Stimulated activated CD8-positive, alpha-beta memory T cell treated with anti-CD3 and anti-CD28 coated beads, Interleukin-12 subunit alpha, Interleukin-12 subunit beta, amount 100 ng/mL, for 4 hours (primary cell): ENCODE data around the gene RUBCNL.

ENCODE experiments used
- DNase-seq: peaks from one replicate; pipeline ENCODE4 v3.0.0-alpha.2; 2020; ENCODE audit warnings: low read depth

Gene RUBCNL

DNA sequence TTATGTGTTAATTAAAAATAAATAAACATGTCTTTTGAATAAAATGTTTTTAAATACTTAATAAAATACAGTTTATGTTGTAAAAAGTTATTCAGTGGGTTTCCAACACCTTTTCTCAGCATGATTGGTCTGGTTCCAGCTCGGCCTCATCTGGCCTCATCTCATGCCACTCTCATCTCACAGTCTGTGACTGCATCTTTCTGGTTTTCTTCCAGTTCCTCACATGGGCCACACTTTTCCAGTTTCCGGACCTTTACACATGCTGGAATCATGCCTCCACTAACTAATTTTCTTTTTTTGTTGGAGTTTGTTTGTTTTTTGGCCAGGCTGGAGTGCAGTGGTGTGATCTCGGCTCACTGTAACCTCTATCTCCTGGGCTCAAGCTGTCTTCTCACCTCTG lies 82.5 kb downstream of the RUBCNL start:
- no peak for DNase-seq

DNA sequence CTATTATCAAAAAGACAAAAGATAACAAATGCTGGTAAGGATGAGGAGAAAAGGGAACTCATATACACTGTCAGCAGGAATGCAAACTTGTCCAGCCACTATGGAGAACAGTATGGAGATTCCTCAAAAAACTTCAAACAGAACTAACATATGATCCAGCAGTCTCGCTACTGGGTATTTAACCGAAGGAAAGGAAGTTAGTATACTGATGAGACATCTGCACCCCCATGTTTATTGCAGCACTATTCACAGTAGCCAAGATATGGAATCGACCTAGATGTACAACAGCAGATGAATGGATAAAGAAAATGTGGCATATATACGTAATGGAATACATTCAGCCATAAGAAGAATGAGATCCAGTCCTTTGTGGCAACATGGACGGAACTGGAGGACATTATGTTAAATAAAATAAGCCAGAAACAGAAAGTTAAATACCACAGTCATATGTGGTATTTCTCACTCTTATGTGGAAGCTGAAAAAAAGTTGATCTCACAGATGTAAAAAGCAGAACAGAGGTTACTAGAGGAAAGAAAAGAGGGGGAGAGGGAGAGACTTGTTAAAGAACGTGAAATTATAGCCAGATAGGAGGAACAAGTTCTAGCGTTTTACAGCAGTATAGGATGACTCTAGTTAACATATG lies 83.2 kb downstream of the RUBCNL start:
- DNase-seq = no peak

DNA sequence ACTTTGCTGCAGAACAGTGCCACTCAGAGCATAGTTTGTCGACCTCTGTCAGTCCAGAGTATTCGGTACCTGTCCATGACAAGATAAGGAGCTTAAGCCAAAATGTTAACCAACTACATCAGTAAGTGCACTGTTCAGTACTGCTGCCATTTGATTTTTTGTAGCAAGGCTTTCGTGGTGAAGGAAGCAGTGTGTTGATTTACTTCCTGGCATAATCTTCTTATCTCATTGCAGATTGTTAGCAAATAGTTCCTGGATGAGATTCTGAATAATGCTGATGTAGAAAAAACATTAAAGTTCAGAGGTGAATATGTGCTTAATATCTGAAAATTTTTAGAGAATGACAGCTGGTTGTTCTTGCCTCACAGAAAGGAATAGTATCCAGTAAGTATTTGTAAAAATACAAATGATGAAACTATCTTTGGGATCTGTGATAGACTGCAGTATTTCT lies 89.7 kb downstream of the RUBCNL start:
- no peak for DNase-seq

DNA sequence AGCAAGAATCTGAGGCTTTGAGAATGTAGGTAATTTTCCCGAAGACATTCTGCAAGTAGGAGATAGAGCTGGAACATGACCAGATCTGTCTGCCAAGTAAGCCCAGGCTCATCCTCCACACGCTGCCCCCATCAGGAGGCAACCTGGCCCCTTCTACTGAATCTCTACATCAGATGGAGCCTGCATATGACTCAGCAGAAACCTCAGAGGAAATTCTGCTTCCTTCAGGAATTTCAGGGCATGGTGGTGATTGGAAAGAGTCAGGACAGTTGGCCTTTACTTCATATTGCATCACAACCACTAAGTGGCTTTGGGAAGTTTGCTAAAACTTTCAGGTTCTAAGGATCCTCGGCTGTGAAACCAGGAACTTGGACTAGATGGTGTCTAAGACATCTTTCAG lies 90.1 kb downstream of the RUBCNL start:
- no peak for DNase-seq

DNA sequence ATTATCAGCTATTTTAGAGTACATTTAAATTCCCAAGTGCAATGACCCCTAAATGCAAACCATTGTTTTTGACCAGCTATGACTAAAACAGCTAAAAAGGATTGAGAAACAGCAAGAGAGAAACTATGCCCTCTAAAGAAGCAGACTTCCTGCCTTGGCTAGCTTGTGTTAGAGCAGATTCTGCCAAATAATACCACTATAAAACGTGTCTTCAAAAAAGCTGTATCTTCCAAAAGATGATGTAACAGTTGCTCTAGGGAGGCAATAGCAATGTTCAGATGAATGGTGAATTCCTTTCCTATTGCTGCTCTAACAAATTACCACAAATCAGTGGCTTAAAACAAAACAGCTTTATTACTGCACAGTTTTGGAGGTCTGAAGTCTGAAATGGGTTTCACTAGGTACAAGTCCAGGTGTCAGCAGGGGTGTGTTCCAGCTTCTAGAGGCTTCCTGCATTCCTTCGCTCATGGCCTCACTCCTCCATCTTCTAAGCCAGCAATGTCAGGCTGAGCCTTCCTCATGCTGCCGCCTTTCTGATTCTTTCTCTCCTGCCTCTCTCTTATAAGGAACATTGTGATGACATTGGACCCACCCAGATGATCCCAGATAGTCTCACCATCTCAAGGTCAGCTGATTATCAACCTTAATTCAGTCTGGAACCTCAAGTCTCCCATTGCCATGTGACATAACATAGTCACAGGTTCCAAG lies 90.8 kb downstream of the RUBCNL start:
- no peak for DNase-seq

DNA sequence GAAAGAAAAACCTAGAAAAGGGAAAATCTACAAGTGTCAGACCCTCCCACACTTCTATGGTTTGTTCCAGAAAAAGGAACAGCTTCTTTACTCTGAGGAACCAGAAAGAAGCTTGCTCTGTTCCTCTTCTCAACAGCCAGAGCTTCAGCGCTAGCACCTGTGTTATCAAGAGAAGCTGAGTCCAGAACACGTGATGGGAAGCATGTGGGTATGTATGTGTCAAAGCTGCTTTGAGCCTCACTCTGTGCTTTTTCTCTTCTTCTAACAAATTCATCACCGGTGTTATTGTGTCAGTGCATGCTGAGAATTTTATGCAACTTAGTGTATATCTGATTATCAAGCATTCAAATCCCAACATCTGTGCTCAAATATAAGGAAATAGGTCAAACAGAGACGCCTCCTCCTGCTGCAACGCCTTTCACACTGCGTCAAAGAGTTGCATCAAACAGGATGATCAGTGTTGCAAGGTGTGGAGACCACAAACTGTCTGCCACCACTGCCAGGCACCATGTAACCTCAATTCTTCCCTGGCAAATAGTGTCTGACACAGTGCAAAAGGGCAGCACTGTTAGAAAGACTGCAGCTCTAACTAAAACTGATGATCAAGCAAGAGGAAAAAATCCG lies 91.4 kb downstream of the RUBCNL start:
- DNase-seq = peak; percentile 28

DNA sequence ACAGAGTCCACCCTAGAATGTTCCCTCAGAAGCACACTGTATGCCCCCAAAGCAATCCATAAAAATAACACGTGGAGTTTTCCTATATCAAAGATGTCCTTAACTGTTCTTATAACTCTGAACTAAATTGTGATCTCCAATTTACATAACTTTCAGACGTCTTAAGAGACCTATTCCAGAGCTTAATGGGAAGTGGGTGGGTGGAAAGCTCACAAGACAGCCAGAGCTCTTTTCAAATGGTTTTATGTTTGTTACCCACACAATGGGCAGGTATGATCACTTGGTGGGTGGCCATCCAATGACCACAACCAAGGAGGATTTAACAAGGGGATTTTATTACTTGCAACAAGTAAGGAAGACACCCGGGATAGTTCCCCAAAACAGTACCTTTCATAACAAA lies 93.6 kb downstream of the RUBCNL start:
- no peak for DNase-seq
